Suprapubic skin (tissue), 4 donors: ENCODE measurements around the gene TRPM2. TPM values are rescaled to one million over a fixed set of nuclear protein-coding genes. Genes with fewer than 3 reads are reported as not detected.
"Not testable (repeated sequence)": the region's sequence is repeated elsewhere in the genome, so short reads cannot be mapped to it uniquely, and the experiment has no call there.

Source experiments
- DNase-seq, 2 donors: peaks; one replicate each; pipeline ENCODE4 v3.0.0-alpha.2; 2019; ENCODE audit warnings: low spot score in 2 of 2
- H3K27ac ChIP-seq: fragments of 200-600 bp; sonication (generic); one replicate; pipeline ENCODE4 v1.5.1; 2019
- H3K27me3 ChIP-seq: fragments of 200-600 bp; sonication (generic); one replicate; pipeline ENCODE4 v1.5.1; 2019
- H3K36me3 ChIP-seq: fragments of 200-600 bp; sonication (generic); one replicate; pipeline ENCODE4 v1.5.1; 2019
- H3K4me1 ChIP-seq: fragments of 200-600 bp; sonication (generic); one replicate; pipeline ENCODE4 v1.5.1; 2019
- H3K4me3 ChIP-seq: fragments of 200-600 bp; sonication (generic); one replicate; pipeline ENCODE4 v1.5.1; 2019; ENCODE audit warnings: mild to moderate bottlenecking
- H3K9me3 ChIP-seq: fragments of 200-600 bp; sonication (generic); one replicate; pipeline ENCODE4 v1.5.1; 2019
- CTCF ChIP-seq, 2 donors: fragments of 200-600 bp in 1 of 2; fragments of 450-650 bp in 1 of 2; sonication (generic) in 1 of 2; IDR thresholded peaks; one replicate each; pipeline ENCODE4 v1.5.1; 2016 to 2019; ENCODE audit warnings: antibody characterized with exemption in 2 of 2, mild to moderate bottlenecking in 1 of 2, moderate library complexity in 1 of 2
- EP300 ChIP-seq: sonication (generic); formaldehyde crosslinking; IDR thresholded peaks from one replicate; pipeline ENCODE4 v1.6.1; 2017; ENCODE audit warnings: antibody characterized with exemption
- POLR2A ChIP-seq, 2 donors: fragments of 450-650 bp; IDR thresholded peaks; one replicate each; pipeline ENCODE4 v1.6.1; 2017; ENCODE audit warnings: antibody characterized with exemption in 2 of 2, mild to moderate bottlenecking in 2 of 2, moderate library complexity in 2 of 2
- POLR2AphosphoS5 ChIP-seq, 3 donors: sonication (generic); formaldehyde crosslinking; IDR thresholded peaks; one replicate each; pipeline ENCODE4 v1.6.1; 2017; ENCODE audit warnings: antibody characterized with exemption in 3 of 3
- WGBS: methylation state at CpG from one replicate; pipeline ENCODE4 v1.1.5; 2018; 5-methylcytosine and 5-hydroxymethylcytosine counted together
- total RNA-seq, 4 donors: library from RNA; depleted of rRNA; stranded (reverse); fragments of >200 nt; gene quantifications; one replicate each; pipeline ENCODE4 v1.1.0, GENCODE V29; 2016

TRPM2 gene
- total RNA-seq, 4 donors from 2014 or later: 2.5 to 4.2 (median 3.2) TPM

- H3K27ac ChIP-seq: no peak overlapping the region
- peak; percentile 27 to 66 for DNase-seq
These were observed 61.9 kb downstream of the TRPM2 start for GRCh38 chr21:44415073-44416025.

DNA sequence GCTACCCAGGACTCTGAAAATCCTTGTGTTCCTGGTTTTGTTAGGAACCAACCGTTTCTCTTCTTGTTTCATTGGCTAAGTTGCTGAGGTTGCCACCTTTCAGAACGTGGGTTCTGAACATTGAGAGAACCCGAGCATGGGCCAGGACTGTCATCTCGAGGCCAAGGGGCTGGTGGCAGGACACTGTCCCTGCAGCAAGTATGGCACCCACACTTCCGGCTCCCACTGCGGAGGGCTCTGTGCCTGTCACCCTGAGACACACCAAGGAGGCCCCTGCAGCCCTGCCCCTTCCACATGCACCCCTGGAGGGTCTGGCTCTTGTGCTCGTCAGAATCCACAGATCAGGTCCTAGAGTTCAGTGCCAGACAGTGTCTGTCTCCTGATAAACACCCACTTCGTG, 62.8 kb downstream of the TRPM2 start:
- Histone ChIP-seq H3K4me3 (no peak overlapping the region), H3K36me3 (no peaks in the 10 kb centered on the region), H3K9me3 (no peaks in the 10 kb centered on the region), H3K4me1 (no peaks in the 10 kb centered on the region), H3K27ac (no peak overlapping the region), H3K27me3 (peaks cover 30% of the 10 kb centered on the region)
- DNase-seq: peak; percentile 52
- WGBS: 70% methylated on average over 8 of the region's 8 CpGs
- TF ChIP-seq POLR2AphosphoS5 (IDR thresholded peaks at IDR 0.05): no peak
- TF ChIP-seq POLR2A (IDR thresholded peaks at IDR 0.05): no peak
- no peak for TF ChIP-seq EP300
- TF ChIP-seq CTCF (IDR thresholded peaks at IDR 0.05): no peak

More at GRCh38 chr21:44415073-44416025, 61.9 kb downstream of the TRPM2 start:
- no peaks in the 10 kb centered on the region for H3K4me1 ChIP-seq
- H3K27me3 ChIP-seq: peaks cover 30% of the 10 kb centered on the region
- TF ChIP-seq POLR2A (IDR thresholded peaks at IDR 0.05): no peak
- no peak for TF ChIP-seq EP300
- TF ChIP-seq POLR2AphosphoS5 (IDR thresholded peaks at IDR 0.05): no peak
- H3K36me3 ChIP-seq: no peaks in the 10 kb centered on the region
- H3K4me3 ChIP-seq: no peak overlapping the region
- H3K9me3 ChIP-seq: no peaks in the 10 kb centered on the region
- 64% methylated on average over 24 of the region's 24 CpGs for WGBS

- peak; percentile 48 for DNase-seq
- H3K27ac ChIP-seq, H3K9me3 ChIP-seq, H3K4me3 ChIP-seq, H3K4me1 ChIP-seq, H3K36me3 ChIP-seq: not testable (repeated sequence)
- H3K27me3 ChIP-seq: peaks cover 30% of the 10 kb centered on the region
- 66% methylated on average over 5 of the region's 21 CpGs for WGBS
These were observed 64.2 kb downstream of the TRPM2 start for GRCh38 chr21:44417621-44418107.

DNA sequence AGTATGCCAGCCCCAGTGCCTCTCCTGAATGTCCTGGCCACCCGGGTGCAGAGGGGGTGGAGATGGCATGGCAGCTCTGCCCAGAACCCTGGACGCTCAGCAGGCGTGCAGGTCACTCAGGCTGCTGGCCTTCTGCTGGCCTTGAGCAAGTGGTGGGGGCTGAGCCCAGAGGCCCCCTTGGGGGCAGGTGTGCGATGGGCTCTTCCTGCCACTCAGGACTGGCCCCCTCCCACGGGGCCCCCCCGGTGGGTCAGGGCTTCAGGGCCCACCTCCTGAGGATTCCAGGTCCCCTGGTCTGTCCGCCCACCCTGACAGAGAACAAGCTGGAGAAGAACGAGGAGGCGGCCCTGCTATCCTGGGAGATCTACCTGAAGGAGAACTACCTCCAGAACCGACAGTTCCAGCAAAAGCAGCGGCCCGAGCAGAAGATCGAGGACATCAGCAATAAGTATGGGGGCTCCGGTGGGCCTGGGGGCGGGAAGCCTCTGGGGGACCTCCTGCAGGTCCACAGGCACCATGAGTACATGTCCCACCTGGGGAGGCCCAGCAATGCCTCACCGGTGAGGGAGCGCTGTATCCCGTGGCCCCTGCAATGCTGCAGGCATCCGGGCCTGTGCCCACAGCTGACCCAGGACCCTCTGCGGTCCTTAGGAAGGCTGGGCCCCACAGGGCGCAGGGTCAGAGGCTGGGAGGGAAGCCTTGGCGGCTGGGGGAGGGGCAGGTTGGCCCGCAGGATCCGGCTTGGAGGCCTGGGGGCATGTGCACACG, 64.9 kb downstream of the TRPM2 start:
- H3K36me3 ChIP-seq: no peaks in the 10 kb centered on the region
- no peaks in the 10 kb centered on the region for H3K4me1 ChIP-seq
- no peak overlapping the region for H3K4me3 ChIP-seq
- DNase-seq: peak; percentile 28 to 70
- TF ChIP-seq POLR2AphosphoS5 (IDR thresholded peaks at IDR 0.05): no peak
- TF ChIP-seq CTCF (IDR thresholded peaks at IDR 0.05): no peak
- no peak for TF ChIP-seq EP300
- TF ChIP-seq POLR2A (IDR thresholded peaks at IDR 0.05): no peak
- H3K27me3 ChIP-seq: peaks cover 29% of the 10 kb centered on the region
- 87% methylated on average over 15 of the region's 25 CpGs for WGBS
- H3K27ac ChIP-seq: no peak overlapping the region
- no peaks in the 10 kb centered on the region for H3K9me3 ChIP-seq

- Histone ChIP-seq H3K27me3 (peaks cover 25% of the 10 kb centered on the region), H3K4me3 (no peak overlapping the region), H3K4me1 (no peaks in the 10 kb centered on the region), H3K36me3 (no peaks in the 10 kb centered on the region), H3K27ac (no peak overlapping the region), H3K9me3 (no peaks in the 10 kb centered on the region)
- 83% methylated on average over 4 of the region's 8 CpGs for WGBS
- no peak for TF ChIP-seq CTCF (IDR thresholded peaks at IDR 0.05)
- TF ChIP-seq POLR2A (IDR thresholded peaks at IDR 0.05): no peak
- TF ChIP-seq EP300: no peak
- no peak for TF ChIP-seq POLR2AphosphoS5 (IDR thresholded peaks at IDR 0.05)
- no peak for DNase-seq
These were observed 65.4 kb downstream of the TRPM2 start for GRCh38 chr21:44418876-44419230.

- no peak for TF ChIP-seq POLR2AphosphoS5 (IDR thresholded peaks at IDR 0.05)
- 91% methylated on average over 3 of the region's 3 CpGs for WGBS
These were observed 66.3 kb downstream of the TRPM2 start for GRCh38 chr21:44419679-44420078.

More at GRCh38 chr21:44419679-44420078, 66.3 kb downstream of the TRPM2 start:
- Histone ChIP-seq H3K9me3 (no peaks in the 10 kb centered on the region), H3K4me3 (no peak overlapping the region), H3K36me3 (no peaks in the 10 kb centered on the region), H3K27ac (no peak overlapping the region), H3K27me3 (peaks cover 25% of the 10 kb centered on the region), H3K4me1 (no peaks in the 10 kb centered on the region)
- peak in 1 of 2 donors; percentile 18 for DNase-seq
